HG03565 (cell line): ENCODE results near the gene GNA15.
"Not testable (repeated sequence)": the region's sequence is repeated elsewhere in the genome, so short reads cannot be mapped to it uniquely, and the experiment has no call there.

ENCODE experiments used
- ATAC-seq: cut with Tn5 transposase; IDR thresholded peaks from one replicate; pipeline ENCODE4 v1.9.1; 2021; ENCODE audit warnings: mild to moderate bottlenecking, moderate library complexity; ENCODE audit not compliant: unreplicated experiment

The GNA15 gene

DNA sequence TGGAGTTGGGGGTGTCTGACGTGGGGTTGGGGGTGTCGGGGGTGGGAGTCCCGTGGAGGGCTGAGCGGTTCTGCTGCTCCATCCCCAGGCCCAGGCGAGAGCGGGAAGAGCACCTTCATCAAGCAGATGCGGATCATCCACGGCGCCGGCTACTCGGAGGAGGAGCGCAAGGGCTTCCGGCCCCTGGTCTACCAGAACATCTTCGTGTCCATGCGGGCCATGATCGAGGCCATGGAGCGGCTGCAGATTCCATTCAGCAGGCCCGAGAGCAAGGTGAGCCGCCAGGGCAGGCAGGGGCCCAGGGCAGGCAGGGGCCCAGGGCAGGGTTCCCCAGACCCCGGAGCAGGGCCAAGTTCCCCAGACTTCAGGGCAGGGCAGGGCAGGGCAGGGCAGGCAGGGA, 12.7 kb downstream of the GNA15 start:
- no peak for ATAC-seq

DNA sequence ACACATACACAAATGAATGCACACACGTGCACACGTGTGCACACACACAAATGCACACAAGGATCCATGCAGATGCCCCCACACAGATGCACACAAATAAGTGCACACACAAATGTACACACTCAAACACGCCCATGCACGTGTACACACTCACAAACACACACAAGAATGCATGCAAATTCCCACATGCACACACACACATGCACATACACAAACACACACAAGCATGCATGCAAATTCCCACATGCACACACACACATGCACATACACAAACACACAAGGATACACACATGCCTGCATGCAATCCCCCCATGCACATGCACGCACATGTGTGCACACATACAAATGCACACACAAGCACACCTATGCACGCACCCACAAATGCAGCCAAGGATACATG, 13.3 kb downstream of the GNA15 start:
- no peak for ATAC-seq

DNA sequence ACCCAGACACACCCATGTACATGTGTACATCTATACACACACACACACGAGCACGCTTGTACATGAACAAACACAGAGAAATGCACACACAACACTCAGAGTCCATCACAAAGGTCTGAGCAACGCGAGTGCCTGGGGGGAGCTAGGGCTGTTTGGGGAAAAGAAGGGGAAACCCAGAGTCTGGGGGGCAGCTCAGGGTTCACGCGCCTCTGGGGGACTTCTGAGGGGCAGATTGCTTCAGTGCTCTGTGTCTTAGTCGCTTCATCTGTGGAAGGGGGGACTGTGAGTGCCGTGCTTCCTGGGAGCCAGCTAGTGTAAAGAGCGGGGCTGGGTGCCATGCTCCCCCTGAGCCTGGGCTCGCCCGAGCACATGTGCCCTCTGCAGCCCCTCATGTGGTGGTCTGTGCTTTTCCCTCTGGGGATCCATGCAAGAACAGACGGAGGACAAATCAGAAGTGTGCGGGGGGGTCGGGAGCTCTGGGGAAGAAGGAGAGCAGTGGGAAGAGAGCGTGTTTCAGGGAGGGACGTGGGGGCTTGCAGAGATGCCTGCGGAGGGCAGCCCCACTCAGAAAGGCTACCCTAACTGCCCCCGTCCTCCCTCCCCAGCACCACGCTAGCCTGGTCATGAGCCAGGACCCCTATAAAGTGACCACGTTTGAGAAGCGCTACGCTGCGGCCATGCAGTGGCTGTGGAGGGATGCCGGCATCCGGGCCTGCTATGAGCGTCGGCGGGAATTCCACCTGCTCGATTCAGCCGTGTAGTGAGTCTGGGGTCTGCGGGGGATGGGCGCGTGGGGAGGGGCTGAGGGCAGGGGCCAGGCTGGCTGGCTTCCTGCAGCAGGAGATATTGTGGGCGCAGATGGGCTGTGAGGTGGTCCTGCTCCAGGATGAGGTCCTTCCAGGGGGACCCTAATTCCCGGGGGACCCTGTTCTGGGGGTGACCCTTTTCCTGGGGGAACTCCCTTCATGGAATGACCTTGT, 14.0 kb downstream of the GNA15 start:
- no peak for ATAC-seq

DNA sequence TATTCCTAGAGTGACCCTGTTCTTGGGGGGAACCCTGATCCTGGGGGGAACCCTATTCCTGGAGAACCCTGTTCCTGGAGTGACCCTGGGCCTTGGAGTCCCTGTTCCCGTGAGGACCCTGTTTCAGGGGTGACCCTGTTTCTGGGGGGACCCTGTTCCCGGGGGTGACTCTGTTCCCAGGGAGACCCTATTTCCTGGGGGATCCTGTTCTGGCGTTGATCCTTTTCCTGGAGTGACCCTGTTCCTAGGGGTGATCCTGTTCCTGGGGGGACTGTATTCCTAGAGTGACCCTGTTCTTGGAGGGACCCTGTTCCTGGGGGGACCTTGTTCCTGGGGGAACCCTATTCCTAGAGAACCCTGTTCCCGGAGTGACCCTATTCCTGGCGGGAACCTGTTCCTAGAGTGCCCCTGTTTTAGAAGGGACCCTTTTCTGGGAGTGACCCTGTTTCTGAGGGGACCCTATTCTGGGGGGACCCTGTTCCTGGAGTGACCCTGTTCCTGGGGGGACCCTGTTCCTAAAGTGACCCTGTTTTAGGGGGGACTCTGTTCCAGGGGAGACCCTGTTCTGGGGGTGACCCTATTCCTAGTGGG, 15.0 kb downstream of the GNA15 start:
- ATAC-seq: no peak

DNA sequence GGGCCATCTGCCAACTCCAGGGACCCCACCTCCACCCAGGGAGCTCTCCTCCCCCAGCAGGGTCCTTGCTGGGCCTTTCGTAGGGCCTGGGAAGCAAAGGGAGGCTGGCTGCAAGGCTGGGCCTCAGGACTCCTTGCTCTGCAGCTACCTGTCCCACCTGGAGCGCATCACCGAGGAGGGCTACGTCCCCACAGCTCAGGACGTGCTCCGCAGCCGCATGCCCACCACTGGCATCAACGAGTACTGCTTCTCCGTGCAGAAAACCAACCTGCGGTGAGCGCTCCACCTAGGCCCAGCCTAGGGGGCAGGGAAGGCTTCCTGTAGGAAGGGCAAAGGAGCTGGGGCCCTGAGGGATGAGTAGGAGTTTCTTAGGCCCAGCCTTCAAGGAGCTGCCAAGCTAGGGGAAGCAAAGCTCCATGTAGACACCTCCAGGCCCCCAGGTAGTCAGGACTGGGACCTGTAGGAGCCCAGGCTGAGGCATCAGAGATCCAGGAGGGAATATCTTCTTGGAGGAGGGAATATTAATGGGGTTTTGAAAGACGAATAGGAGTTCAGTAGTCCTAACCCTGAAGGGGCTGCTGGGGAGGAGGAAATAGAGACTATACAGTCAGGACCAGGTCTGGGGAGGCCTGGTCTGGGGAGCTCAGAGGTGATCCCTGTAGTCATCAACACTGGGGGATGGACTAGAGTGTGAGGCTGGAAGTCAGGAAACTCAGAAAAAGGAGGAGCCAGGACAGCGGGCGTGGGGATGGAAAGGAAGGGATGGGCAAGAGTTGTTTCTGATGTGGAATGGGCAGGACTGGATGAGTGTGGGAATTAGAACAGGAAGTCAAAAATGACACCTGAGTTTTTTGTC, 16.0 kb downstream of the GNA15 start:
- no peak for ATAC-seq

DNA sequence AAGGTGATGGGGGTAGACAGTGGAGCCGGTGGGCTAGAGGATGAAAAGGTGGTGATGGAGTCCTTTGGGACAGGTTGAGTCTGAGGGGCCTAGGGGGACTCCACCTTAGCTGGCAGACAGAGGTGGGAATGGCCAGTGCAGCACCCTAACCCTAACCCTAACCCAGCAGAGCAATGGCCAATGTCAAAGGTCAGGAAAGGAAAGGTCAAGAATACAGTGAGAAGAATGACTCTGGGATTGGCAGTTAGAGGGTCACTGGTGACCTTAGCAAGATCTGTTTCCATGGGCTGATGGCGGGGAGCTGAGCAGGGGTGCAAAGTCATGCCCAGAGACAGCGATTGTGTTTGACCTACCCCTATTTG, 16.6 kb downstream of the GNA15 start:
- no peak for ATAC-seq

DNA sequence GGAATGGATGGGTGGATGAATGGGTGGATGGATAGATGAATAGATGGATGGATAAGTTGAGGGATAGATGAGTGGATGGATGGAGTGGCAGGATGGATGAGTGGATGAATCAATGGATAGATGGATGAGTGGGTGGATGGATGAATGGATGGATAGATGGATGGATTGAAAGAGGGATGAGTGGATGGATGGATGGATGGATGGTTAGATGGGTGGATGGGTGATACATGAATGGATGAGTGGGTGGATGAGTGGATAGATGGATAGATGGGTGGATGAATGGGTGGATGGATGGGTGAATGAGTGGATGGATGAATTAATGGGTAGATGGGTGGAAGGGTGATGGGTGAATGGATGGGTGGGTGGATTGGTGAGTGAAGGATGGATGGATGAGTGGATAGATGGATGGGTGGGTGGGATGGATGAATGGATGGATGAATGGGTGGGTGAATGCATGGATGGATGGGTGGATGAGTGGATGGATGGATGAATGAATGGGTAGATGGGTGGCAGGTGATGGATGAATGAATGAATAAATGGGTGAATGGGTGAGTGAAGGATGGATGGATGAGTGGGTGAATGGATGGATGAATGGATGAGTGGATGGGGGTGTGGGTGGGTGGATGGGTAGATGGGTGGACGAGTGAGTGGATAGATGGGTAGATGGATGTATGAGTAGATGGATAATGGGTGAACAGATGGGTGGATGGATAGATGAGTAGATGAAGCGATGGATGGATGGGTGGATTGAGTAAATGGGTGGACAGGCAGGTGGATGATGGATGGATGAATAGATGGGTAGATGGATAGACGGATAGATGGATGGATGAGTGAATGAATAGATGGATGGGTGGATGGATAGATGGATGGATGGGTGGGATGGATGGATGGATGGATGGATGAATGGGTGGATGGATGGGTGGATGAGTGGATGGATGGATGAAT, 17.7 kb downstream of the GNA15 start:
- ATAC-seq: no peak

DNA sequence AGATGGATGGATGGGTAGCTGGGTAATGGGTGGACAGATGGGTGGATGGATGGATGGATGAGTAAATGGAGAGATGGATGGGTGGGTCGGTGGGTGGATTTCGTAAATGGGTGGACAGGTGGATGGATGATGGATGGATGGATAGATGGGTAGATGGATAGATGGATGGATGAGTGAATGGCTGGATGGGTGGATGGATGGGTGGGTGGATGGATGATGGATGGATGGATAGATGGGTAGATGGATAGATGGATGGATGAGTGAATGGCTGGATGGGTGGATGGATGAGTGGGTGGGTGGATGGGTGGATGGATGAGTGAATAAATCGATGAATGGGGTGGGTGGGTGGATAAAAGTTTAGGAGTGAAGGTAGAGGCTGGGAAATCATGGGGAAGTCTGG, 18.6 kb downstream of the GNA15 start:
- ATAC-seq: not testable (repeated sequence)

DNA sequence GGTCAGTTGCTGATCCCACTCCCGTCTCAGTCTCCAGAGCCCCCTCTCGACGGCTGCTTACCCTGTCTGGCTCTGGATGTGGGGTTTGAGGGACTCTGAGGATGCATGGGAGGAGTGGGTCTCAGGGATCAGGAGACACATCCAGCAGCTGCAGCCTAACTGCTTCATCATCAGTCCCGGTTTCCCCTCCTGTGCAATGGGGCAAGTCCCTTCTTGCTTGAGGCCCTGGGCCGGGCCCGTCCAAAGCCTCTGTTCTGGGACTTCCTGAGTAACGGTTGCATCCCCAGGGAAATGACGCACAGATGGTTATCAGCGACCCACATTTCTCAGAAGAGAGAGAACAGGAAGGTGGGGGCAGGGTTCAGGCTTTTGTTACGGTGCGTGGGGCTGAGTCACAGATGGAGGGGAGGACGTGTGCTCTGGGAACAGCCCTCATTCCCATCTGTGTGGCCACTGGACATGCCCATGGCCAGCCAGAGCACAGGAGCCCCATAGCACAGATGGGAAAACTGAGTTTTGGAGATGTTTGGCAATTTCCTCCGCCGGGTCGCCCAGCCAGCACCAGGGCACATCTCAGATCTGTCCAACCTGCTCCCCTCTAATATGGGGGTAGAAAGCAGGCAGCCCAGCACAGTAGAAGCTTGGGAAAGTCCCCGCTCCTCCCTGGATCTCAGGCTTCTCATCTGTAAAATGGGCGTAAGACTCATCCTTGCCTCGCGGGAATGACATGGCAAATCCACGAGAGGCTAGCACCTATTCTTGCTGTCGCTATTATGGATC, 19.3 kb downstream of the GNA15 start:
- no peak for ATAC-seq

DNA sequence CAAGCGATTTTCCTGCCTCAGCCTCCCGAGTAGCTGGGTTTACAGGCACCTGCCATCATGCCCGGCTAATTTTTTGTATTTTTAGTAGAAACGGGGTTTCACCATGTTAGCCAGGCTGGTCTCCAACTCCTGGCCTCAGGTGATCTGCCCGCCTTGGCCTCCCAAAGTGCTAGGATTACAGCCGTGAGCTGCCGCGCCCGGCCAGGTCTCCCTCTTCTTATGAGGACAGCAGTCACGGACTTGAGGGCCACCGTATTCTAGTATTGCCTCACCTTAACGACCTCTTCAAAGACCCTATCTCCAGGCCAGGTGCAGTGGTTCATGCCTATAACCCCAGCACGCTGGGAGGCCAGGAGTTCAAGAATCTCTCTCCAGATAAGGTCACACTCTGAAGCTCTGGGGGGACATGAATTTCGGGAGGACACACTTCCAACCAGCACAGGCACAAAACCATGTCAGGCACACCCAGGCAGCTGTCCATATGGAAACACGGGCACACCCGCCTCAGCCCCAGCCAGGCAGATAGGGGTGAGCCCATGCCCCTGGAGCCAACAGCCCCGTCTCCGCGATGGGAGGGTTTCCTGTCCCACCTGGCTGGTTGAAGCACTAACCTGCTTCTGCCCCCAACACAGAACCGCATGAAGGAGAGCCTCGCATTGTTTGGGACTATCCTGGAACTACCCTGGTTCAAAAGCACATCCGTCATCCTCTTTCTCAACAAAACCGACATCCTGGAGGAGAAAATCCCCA, 21.4 kb downstream of the GNA15 start:
- ATAC-seq: no peak

DNA sequence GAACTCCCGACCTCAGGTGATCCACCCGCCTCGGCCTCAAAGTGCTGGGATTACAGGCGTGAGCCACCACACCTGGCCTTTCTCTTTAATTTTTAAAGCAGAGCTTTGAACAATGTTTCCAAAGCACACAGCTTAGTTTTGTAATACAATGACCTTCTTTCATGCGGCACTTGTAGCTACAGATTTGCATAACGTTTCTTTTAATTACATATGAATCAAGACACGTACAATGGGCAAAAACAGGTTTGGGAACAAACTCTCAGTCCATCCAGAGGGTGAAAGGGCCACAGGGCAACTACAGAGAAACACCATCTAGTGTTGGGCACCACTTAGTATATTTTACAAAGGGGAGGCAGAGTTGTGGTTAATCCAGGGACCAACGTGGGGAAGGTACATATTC, 23.7 kb downstream of the GNA15 start:
- ATAC-seq: no peak

DNA sequence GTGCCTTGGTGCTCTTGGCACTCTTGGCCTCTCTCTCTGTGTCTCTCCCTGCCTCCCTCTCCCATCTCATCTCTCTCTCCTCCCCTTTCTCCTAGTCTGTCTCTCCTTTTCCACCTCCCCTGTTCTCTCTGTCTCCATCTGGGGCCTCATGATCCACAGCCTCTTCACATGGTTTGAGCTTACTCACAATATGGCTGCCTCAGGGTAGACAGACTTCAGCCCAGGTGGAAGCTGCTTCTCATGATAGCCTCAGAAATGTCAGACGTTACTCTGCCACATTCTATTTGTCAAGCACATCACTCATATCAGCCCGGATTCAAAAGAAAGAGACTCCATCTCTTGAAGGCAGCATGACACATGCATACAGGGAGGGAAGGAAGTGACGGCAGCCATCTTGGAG, 24.4 kb downstream of the GNA15 start:
- no peak for ATAC-seq

DNA sequence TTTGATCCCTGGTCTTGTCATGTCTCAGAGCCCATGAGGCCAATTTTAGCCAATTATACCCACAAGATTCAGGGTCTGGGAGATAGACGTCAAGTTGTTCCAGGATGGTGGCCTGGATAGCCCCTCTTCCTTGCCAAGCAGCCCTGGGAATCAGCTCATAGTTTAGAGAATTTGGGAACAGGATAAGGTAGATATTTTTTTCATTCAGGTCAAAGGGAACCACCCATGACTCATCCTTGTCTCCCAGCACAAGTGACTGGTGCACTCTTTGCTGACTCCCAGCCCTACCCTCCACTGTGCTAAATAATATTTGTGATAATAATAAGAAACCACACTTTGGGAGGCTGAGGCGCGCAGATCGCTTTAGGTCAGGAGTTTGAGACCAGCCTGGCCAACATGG, 25.6 kb downstream of the GNA15 start:
- ATAC-seq: no peak

DNA sequence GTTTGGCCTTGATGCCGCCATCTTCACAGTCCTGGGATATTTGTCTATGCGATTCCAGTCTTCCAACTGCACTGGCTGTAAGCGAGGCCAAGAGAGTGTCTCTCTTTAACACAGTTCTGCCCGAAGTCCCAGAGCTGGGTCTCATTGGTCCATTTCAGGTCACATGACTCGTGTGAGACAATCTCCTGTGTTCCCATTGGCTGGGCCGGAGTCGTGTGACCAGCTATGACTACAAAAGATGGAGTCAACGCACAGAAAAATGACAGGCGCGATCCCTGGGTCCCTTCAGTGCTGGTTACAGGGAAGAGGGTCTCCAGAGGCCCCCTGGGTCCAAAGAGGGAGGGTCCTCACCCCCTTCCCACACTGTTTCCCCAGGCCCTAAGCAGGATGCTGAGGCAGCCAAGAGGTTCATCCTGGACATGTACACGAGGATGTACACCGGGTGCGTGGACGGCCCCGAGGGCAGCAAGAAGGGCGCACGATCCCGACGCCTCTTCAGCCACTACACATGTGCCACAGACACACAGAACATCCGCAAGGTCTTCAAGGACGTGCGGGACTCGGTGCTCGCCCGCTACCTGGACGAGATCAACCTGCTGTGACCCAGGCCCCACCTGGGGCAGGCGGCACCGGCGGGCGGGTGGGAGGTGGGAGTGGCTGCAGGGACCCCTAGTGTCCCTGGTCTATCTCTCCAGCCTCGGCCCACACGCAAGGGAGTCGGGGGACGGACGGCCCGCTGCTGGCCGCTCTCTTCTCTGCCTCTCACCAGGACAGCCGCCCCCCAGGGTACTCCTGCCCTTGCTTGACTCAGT, 26.8 kb downstream of the GNA15 start:
- no peak for ATAC-seq

DNA sequence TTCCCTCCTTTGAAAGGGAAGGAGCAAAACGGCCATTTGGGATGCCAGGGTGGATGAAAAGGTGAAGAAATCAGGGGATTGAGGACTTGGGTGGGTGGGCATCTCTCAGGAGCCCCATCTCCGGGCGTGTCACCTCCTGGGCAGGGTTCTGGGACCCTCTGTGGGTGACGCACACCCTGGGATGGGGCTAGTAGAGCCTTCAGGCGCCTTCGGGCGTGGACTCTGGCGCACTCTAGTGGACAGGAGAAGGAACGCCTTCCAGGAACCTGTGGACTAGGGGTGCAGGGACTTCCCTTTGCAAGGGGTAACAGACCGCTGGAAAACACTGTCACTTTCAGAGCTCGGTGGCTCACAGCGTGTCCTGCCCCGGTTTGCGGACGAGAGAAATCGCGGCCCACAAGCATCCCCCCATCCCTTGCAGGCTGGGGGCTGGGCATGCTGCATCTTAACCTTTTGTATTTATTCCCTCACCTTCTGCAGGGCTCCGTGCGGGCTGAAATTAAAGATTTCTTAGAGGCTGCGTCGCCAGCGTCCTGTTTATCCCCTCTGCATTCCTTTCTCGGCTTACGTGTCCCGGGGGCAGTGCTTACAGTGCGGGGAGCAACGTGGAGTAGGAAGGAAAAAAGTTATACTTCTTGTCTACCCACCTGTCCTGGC, 27.5 kb downstream of the GNA15 start:
- ATAC-seq: no peak

DNA sequence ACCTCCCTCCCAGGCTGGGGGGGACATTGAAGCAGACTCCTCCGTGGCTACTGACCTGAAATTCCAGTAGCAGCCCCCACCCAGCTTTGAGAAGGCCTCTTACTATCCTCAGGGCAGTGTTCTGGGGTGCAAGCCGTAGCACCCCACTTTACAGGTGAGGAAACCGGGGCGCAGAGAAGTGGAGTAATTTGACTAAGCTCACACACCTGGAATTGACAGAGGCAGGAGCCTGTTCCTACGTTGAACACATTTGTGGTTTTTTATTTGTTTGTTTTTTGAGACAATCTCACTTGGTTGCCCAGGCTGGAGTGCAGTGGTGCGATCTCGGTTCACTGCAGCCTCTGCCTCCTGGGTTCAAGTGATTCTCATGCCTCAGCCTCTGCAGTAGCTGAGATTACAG, 28.1 kb downstream of the GNA15 start:
- no peak for ATAC-seq

DNA sequence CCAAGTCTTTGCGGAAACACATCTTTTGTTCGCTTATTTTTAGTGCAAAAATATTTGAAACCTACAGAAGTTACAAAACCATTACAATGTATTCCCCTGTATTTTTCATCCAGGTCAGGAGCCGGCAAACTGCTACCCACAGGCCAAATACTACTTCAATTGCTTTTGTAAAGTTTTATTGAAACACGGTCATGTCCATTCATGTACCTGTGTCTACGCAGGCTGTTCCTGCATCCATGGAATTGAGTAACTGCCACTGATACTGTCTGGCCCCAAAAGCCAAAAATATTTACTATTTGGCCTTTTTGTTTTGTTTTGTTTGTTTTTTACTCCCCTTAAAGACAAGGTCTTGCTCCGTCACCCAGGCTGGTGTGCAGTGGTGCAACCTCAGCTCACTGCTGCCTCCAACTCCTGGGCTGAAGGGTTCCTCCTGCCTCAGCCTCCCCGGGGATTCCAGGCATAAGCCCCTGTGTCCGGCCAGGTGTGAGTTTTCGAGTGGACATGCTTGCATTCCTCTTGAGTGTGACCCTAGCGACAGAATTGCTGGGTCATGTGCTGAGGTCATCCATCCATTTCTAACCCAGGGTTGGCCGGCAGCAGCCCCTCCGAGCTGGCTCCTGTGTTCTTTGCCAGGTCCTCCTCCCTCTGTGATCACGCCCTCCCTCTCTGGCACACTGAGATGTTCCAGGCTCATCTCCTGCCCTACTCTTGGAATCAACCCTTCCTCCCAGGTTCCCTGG, 31.9 kb downstream of the GNA15 start:
- ATAC-seq: no peak
